ENCODE results near the gene NRXN3.

Gene NRXN3

DNA sequence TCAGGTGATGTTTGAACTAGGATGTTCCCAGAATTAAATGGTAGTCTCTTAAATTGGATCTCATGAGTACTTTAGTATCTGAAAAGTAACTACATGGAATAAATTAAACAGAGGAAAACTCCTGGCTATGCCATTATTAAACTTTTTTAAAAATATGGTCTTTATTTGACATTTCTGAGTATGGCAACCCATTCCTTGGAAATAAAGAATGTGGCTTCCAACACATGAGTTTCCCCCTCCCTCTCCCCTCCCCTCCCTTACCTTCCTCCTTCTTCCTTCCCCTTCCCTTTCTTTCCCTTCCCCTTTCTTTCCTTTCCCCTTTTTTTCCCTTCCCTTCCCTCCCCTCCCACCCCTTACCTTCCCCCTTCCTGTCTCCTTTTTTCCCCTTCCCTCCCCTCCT lies 1100.9 kb downstream of the NRXN3 start:
- DNase-seq: no peak

- no peak for DNase-seq
Observed at GRCh38 chr14:79274641-79275291, 1104.6 kb downstream of the NRXN3 start.

DNA sequence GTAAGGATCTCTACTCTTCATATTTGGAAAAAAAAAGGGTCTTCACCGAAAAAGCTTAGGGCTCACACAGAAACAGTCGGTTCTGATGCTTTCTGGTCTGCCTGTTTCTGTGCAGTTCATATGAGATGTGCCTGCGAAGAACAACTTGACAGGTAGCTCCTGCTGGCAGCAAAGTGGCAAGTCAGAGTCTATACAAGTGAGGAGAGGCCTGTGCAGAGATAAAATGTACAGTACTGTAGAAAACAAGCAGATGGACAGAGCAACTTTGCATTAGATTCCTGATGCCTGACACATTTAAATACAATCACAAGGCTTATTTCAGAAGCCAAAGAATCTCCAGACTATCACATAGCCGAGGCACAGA lies 1105.1 kb downstream of the NRXN3 start:
- DNase-seq: no peak

DNA sequence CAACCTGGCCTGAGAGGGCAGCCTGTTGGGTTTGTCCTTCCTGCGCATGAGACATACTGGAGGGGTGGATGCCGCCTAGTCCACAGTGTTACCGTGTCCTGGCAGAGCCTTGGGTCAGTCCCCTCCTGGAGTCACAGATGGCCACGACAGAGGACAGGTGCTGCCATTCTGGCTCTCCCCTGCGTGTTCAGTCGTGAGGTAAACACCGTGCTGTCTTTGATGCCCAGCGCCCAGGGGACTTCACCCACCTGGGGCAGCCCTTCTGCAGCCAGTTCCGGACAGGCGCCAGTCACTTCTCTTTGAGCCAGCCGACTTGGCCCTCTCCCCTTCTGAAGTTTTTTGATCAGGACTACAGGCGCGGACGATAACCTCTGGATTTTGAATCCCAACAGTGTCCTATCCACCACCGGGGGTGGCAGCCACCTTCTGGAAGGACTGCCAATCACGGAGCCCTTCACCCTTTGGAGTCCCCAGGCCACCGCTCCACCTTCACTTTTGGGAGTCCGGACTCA lies 1108.2 kb downstream of the NRXN3 start:
- no peak for DNase-seq

- no peak for DNase-seq
Observed at GRCh38 chr14:79278798-79279644, 1108.8 kb downstream of the NRXN3 start.

DNA sequence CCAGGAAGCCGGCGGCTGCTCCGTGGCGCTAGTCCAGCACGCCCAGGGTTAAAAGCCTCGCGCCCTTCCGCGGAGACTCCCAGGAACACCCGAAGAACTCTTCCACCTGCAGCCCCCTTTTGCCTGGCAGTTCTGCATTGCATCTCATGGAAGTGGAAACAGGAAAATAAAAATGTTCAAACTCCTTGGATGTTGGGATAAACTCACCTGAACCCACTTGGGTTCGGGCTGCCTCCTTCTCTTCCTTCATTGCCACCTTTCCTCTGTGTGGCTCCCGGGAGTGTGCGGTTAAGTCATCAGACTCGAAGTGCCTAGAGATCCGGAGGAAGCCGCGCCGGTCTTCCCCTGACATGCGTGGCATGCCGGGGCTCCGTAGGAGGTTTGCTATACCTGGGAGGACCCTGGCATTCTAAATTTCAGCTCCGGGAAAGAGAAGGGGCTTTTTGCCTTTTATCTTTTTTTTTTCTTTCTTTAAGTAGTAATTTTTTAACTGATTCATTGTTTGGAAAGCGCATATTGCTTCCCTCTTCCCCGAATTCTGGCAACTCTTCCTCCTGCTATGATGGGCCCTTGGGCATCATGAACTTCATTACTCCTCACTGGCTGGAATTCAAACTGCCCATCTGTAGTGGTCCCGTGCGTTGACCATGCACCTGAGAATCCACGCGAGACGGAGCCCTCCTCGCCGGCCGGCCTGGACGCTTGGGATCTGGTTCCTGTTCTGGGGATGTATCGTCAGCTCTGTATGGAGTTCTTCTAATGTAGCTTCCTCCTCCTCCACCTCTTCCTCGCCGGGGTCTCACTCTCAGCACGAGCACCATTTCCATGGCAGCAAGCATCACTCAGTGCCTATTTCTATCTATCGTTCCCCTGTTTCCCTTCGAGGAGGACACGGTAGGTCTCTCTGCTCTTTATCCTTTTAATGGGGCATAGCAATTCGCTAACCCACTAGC lies 1109.7 kb downstream of the NRXN3 start:
- no peak for DNase-seq

GRCh38 chr14:79281244-79282152 lies 1111.3 kb downstream of the NRXN3 start:
- DNase-seq: no peak

GRCh38 chr14:79284621-79285020 lies 1114.4 kb downstream of the NRXN3 start:
- DNase-seq: no peak

- no peak for DNase-seq
Observed at GRCh38 chr14:79285263-79285662, 1115.1 kb downstream of the NRXN3 start.

DNA sequence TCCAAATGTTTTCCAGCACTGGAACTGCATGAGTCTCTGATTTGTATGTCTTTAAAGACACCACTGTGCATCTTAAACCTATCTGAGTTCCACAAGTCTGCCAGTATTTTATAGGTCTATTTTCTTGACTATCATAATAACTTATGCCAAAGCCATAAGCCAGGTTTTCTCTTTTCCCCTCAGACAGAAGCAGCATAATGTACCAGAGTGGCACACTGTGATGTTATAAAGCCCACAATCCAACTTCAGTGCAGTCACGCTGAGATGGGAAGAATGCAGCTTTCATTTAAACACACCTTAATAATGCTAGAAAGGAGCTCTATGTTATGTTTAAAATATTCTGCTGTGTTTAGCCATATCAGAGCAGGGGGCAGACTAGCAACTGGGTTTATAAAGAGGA lies 1117.8 kb downstream of the NRXN3 start:
- no peak for DNase-seq

GRCh38 chr14:79293482-79294177 lies 1123.5 kb downstream of the NRXN3 start:
- DNase-seq: no peak

DNA sequence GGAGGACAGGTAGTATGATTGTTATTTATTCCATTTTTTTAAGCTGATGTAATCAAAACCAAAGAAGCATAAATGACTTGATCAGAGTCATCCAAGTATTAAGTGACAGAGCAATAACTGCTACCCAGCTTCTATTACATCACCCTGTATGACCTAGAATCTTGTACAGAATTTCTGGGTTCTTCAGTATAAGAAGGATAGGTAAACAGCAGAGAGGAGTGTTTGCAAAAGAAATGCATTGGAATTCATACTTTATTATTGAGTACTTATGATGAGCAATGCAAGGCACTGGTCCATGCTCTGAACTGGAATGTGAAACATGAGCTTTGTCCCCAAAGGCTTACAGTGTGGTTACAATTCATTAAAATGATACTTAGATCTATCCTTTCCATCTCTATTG lies 1124.3 kb downstream of the NRXN3 start:
- no peak for DNase-seq

DNA sequence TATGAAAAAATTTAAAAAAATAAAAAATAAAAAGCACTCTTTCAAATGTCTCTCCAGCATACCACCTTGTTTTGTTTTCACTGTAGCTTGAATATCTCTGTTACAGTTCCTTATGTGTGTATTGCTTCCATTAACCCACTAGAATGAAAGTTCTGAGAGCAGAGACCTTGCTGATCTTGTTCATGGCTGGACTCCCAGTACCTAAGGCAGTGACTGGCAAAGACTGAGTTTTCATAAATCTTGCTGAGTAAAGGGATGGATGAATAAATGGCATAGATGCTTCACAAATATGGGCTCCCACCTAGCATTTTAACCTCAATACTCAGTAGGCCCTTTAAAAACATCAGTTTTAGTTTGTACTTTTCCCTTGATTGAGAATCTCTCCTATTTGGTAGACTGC lies 1125.2 kb downstream of the NRXN3 start:
- no peak for DNase-seq

GRCh38 chr14:79298373-79298772 lies 1128.2 kb downstream of the NRXN3 start:
- DNase-seq: no peak

GRCh38 chr14:79299162-79299561 lies 1129.0 kb downstream of the NRXN3 start:
- no peak for DNase-seq

- DNase-seq: no peak
Observed at GRCh38 chr14:79304279-79304678, 1134.1 kb downstream of the NRXN3 start.

GRCh38 chr14:79306546-79306945 lies 1136.4 kb downstream of the NRXN3 start:
- DNase-seq: no peak

- no peak for DNase-seq
Observed at GRCh38 chr14:79318371-79318770, 1148.2 kb downstream of the NRXN3 start.

DNA sequence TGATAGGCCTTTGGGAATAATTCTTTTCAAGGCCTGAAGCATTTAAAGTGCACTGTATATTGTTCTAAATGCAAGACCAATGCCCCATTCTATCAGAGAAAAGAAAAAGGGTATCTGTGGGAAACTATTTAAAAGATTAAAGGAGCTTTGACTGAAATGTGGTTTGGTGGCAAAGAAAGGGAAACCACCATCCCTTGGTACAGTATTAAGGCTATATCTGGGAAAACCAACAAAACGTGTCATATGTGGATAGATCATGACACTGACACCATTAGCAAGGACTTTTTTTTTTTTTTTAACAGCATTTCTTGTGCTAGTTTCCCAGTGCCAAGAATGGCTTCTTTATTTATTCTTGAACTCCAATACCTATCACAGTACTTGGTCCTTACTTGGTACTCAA lies 1150.4 kb downstream of the NRXN3 start:
- DNase-seq: no peak

DNA sequence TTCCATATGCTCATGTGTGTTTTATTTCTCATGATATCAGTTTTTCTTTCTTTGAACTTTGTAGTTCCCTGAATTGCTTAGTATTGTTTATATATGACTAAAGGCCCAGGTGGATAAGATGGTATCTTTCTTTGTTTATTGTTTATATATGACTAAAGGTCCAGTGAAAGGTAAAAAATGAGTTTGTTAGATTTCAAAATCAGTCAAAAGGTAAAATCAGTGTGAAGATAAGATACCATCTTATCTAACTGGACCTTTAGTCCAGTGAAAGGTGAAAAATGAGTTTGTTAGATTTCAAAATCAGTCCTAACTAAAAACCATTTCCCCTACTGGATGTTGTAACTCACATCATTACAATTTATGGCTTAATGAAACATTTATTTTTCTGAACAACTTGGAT lies 1150.9 kb downstream of the NRXN3 start:
- DNase-seq: no peak

GRCh38 chr14:79325071-79325470 lies 1154.9 kb downstream of the NRXN3 start:
- DNase-seq: no peak

Data from activated CD4-positive, alpha-beta T cell treated with anti-CD3 and anti-CD28 coated beads, Interleukin-2, amount 50 U/mL, for 1 hour (primary cell).